Hepatocyte (in vitro differentiated cells): Measurements from ENCODE around the gene SDF2. TPM values are rescaled to one million over a fixed set of nuclear protein-coding genes. Genes with fewer than 3 reads are reported as not detected.

Experiments
- DNase-seq: peaks from one replicate; pipeline ENCODE4 v3.0.0-alpha.2; 2016; ENCODE audit warnings: low spot score
- H2AFZ ChIP-seq: fragments of 200-600 bp; sonication (generic); 2 replicates; pipeline ENCODE4 v1.6.0; 2016; ENCODE audit warnings: antibody characterized with exemption, mild to moderate bottlenecking
- H3K27ac ChIP-seq: fragments of 200-600 bp; sonication (generic); 2 replicates; pipeline ENCODE4 v1.5.1; 2016; ENCODE audit warnings: mild to moderate bottlenecking
- H3K27me3 ChIP-seq: fragments of 200-600 bp; sonication (generic); 2 replicates; pipeline ENCODE4 v1.6.1; 2016
- H3K36me3 ChIP-seq: fragments of 200-600 bp; sonication (generic); replicated peaks from 2 replicates; pipeline ENCODE4 v1.5.1; 2016; ENCODE audit warnings: low read depth; ENCODE audit not compliant: insufficient read depth
- H3K4me1 ChIP-seq: fragments of 200-600 bp; sonication (generic); 2 replicates; pipeline ENCODE4 v1.5.1; 2016; ENCODE audit warnings: mild to moderate bottlenecking, moderate library complexity; ENCODE audit not compliant: insufficient read depth
- H3K4me2 ChIP-seq: fragments of 200-600 bp; sonication (generic); 2 replicates; pipeline ENCODE4 v1.6.0; 2016
- H3K4me3 ChIP-seq: fragments of 200-600 bp; sonication (generic); 2 replicates; pipeline ENCODE4 v1.5.1; 2016; ENCODE audit warnings: mild to moderate bottlenecking
- H3K79me2 ChIP-seq: fragments of 200-600 bp; sonication (generic); 2 replicates; pipeline ENCODE4 v1.6.0; 2017; ENCODE audit warnings: mild to moderate bottlenecking
- H3K9me2 ChIP-seq: fragments of 200-600 bp; sonication (generic); replicated peaks from 2 replicates; pipeline ENCODE4 v1.6.0; 2017; ENCODE audit warnings: mild to moderate bottlenecking; ENCODE audit not compliant: insufficient read depth
- H3K9me3 ChIP-seq: fragments of 200-600 bp; sonication (generic); 2 replicates; pipeline ENCODE4 v1.5.1; 2016; ENCODE audit warnings: low read depth, mild to moderate bottlenecking
- H4K20me1 ChIP-seq: fragments of 200-600 bp; sonication (generic); 2 replicates; pipeline ENCODE4 v1.6.0; 2016; ENCODE audit warnings: mild to moderate bottlenecking; ENCODE audit not compliant: insufficient read depth, poor library complexity, severe bottlenecking
- EZH2 ChIP-seq: fragments of 200-600 bp; sonication (generic); IDR thresholded peaks from 2 replicates; pipeline ENCODE4 v1.6.1; 2016; ENCODE audit warnings: antibody characterized with exemption, mild to moderate bottlenecking, borderline replicate concordance
- EZH2phosphoT487 ChIP-seq: fragments of 200-600 bp; sonication (generic); IDR thresholded peaks from one replicate; pipeline ENCODE4 v1.6.1; 2018; ENCODE audit warnings: antibody characterized with exemption, mild to moderate bottlenecking, low read depth, moderate library complexity; ENCODE audit not compliant: unreplicated experiment, severe bottlenecking
- WGBS: methylation state at CpG from one replicate; pipeline ENCODE4 v1.1.6; 2016; ENCODE audit warnings: low lambda C conversion rate; ENCODE audit errors: missing lambda C conversion rate; 5-methylcytosine and 5-hydroxymethylcytosine counted together
- polyA plus RNA-seq: library from polyadenylated mRNA; unstranded; fragments of >200 nt; fragmentation: Nextera tagmentation; extraction: Ambion mirVana; gene quantifications from 2 replicates; pipeline ENCODE4 v1.2.1, GENCODE V29; 2016
- total RNA-seq: library from RNA; depleted of rRNA; stranded (reverse); fragments of >200 nt; gene quantifications from 2 replicates; pipeline ENCODE4 v1.2.3, GENCODE V29; 2014
- TF ChIP-seq, protein P1 (sequence below): fragments of 200-600 bp; sonication (generic); IDR thresholded peaks from 2 replicates; pipeline ENCODE4 v1.5.1; 2016; ENCODE audit warnings: antibody characterized with exemption, mild to moderate bottlenecking; ENCODE audit not compliant: poor library complexity

SDF2 gene
- total and polyA plus RNA-seq, 2 experiments from 2014 or later: 78.6 to 148 TPM

DNA sequence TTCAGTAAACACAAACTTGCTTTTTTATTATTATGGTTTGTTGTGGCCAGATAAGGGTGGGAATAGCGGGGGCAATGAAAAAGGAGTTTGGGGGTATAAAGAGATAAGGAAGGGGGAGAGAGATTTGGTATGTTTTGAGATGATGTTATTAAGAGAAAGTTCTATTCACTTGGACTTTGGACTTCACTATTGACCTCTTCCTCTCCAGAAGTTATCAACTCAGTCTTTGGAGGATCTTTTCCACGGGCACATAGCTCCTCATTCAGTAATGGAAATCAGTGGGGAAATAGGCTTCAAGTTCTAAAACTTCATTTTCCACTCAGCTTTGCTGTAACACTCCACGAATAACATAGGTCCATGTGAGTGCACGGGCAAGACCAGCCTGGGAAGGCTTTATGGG lies 26.8 kb upstream of the SDF2 start:
- no peaks in the 10 kb centered on the region for H3K79me2 ChIP-seq
- H3K36me3 ChIP-seq: no peaks in the 10 kb centered on the region
- H3K27me3 ChIP-seq: no peaks in the 10 kb centered on the region
- H3K27ac ChIP-seq: no peak overlapping the region
- no peak overlapping the region for H3K4me3 ChIP-seq
- no peak for DNase-seq
- H3K9me3 ChIP-seq: no peaks in the 10 kb centered on the region
- H3K4me1 ChIP-seq: no peaks in the 10 kb centered on the region
- H3K9me2 ChIP-seq: no peaks in the 10 kb centered on the region
- H2AFZ ChIP-seq: no peak overlapping the region
- H4K20me1 ChIP-seq: no peaks in the 10 kb centered on the region
- 87% methylated on average over 4 of the region's 4 CpGs for WGBS
- TF ChIP-seq, protein P1, sequence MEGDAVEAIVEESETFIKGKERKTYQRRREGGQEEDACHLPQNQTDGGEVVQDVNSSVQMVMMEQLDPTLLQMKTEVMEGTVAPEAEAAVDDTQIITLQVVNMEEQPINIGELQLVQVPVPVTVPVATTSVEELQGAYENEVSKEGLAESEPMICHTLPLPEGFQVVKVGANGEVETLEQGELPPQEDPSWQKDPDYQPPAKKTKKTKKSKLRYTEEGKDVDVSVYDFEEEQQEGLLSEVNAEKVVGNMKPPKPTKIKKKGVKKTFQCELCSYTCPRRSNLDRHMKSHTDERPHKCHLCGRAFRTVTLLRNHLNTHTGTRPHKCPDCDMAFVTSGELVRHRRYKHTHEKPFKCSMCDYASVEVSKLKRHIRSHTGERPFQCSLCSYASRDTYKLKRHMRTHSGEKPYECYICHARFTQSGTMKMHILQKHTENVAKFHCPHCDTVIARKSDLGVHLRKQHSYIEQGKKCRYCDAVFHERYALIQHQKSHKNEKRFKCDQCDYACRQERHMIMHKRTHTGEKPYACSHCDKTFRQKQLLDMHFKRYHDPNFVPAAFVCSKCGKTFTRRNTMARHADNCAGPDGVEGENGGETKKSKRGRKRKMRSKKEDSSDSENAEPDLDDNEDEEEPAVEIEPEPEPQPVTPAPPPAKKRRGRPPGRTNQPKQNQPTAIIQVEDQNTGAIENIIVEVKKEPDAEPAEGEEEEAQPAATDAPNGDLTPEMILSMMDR: no peak
- TF ChIP-seq EZH2: no peak
- no peak for TF ChIP-seq EZH2phosphoT487
- no peak overlapping the region for H3K4me2 ChIP-seq

DNA sequence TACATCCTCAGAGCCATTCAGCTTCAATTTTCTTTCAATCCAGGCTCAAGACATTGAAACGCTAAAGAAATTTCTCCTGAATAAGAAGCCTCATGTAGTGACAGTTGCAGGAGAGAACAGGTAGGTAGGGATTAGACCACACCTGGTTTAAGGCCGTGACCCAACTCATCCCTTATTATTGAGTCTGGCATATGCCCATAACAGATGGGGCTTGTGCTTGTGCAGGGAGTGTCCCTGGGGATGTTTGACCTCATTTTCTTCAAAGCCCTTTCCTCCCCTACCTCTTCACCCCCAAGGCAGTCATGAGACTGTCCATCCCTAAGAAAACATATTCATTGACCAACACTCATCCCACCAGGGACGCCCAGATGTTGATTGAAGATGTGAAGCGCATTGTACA lies 24.6 kb upstream of the SDF2 start:
- Histone ChIP-seq H3K36me3 (no peaks in the 10 kb centered on the region), H3K9me3 (no peaks in the 10 kb centered on the region), H2AFZ (no peak overlapping the region), H3K79me2 (no peaks in the 10 kb centered on the region), H3K9me2 (no peaks in the 10 kb centered on the region), H3K4me3 (no peak overlapping the region), H3K27me3 (no peaks in the 10 kb centered on the region), H4K20me1 (no peaks in the 10 kb centered on the region), H3K4me2 (no peak overlapping the region), H3K4me1 (no peaks in the 10 kb centered on the region), H3K27ac (no peak overlapping the region)
- no peak for DNase-seq
- 95% methylated on average over 4 of the region's 4 CpGs for WGBS
- TF ChIP-seq EZH2: no peak
- no peak for TF ChIP-seq EZH2phosphoT487
- TF ChIP-seq, protein P1: no peak

DNA sequence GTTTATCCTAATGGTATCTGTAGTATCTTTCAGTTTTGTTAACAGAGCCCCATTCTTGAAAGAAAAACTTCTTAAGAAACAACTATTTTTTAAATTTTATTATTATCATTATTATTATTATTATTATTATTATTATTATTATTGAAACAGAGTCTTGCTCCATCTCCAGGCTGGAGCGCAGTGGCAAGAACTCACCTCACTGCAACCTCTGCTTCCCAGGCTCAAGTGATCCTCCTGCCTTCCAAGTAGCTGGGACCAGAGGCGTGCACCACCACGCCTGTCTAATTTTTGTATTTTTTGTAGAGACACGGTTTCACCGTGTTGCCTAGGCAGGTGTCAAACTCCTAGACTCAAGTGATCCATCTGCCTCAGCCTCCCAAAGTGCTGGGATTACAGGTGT lies 23.7 kb upstream of the SDF2 start:
- H3K9me2 ChIP-seq: no peaks in the 10 kb centered on the region
- no peak overlapping the region for H2AFZ ChIP-seq
- no peaks in the 10 kb centered on the region for H3K79me2 ChIP-seq
- H4K20me1 ChIP-seq: no peaks in the 10 kb centered on the region
- H3K4me2 ChIP-seq: no peak overlapping the region
- 97% methylated on average over 5 of the region's 5 CpGs for WGBS
- no peaks in the 10 kb centered on the region for H3K36me3 ChIP-seq
- H3K27ac ChIP-seq: no peak overlapping the region
- no peaks in the 10 kb centered on the region for H3K27me3 ChIP-seq
- H3K9me3 ChIP-seq: no peaks in the 10 kb centered on the region
- no peak for TF ChIP-seq EZH2
- TF ChIP-seq, protein P1: no peak
- no peak for TF ChIP-seq EZH2phosphoT487
- H3K4me1 ChIP-seq: no peaks in the 10 kb centered on the region
- no peak for DNase-seq
- H3K4me3 ChIP-seq: no peak overlapping the region

DNA sequence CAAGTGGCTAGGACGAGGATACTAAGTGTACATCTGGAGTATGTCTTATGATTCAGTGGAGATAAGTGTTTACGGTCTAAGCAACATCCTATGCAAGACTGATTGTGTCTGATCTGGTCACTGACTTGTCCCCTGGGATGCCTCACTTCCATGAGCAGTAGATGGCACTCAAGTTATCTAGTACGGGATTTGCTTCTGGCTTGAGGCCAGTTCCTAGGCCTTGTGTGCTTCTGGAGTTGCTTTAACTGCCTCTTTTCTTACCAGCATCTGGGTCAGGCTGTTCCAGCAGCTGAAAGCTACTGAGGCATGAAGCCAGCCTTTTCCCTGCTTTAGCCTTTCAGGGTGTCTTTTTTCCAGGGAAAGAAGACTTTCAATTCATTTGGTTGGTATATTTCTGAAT lies 23.3 kb upstream of the SDF2 start:
- peak; percentile 78 for DNase-seq
- Histone ChIP-seq H3K9me3 (no peaks in the 10 kb centered on the region), H4K20me1 (no peaks in the 10 kb centered on the region), H3K36me3 (no peaks in the 10 kb centered on the region), H3K9me2 (no peaks in the 10 kb centered on the region), H3K79me2 (no peaks in the 10 kb centered on the region), H3K4me3 (no peak overlapping the region), H3K27ac (no peak overlapping the region), H3K27me3 (no peaks in the 10 kb centered on the region), H3K4me1 (no peaks in the 10 kb centered on the region), H3K4me2 (no peak overlapping the region), H2AFZ (no peak overlapping the region)
- TF ChIP-seq, protein P1: peak; percentile 39
- TF ChIP-seq EZH2: no peak
- 51% methylated on average over 3 of the region's 3 CpGs for WGBS
